Vagina (tissue), 2 donors: ENCODE results near the gene GNAI2. TPM values are rescaled to one million over a fixed set of nuclear protein-coding genes. Genes with fewer than 3 reads are reported as not detected.
"Not testable (repeated sequence)": the region's sequence is repeated elsewhere in the genome, so short reads cannot be mapped to it uniquely, and the experiment has no call there.

Experiments
- DNase-seq, 2 donors: peaks; one replicate each; pipeline ENCODE4 v3.0.0-alpha.2; 2017; ENCODE audit errors: extremely low spot score in 2 of 2
- H3K27ac ChIP-seq: fragments of 200-600 bp; sonication (generic); one replicate; pipeline ENCODE4 v1.5.1; 2019
- H3K27me3 ChIP-seq: fragments of 200-600 bp; sonication (generic); one replicate; pipeline ENCODE4 v1.5.1; 2019
- H3K36me3 ChIP-seq, 2 donors: fragments of 200-600 bp; sonication (generic); one replicate each; pipeline ENCODE4 v1.5.1; 2017 to 2019
- H3K4me1 ChIP-seq: fragments of 200-600 bp; sonication (generic); one replicate; pipeline ENCODE4 v1.5.1; 2019
- H3K4me3 ChIP-seq, 2 donors: fragments of 200-600 bp; sonication (generic); 1 replicate in 1 of 2; 2 replicates in 1 of 2; pipeline ENCODE4 v1.5.1; 2016 to 2019
- H3K9me3 ChIP-seq: fragments of 200-600 bp; sonication (generic); one replicate; pipeline ENCODE4 v1.5.1; 2019
- CTCF ChIP-seq, 3 experiments: fragments of 450-650 bp in 2 of 3; fragments of 200-600 bp in 1 of 3; sonication (generic) in 1 of 3; IDR thresholded peaks; one replicate each; pipeline ENCODE4 v1.5.1; 2017 to 2019; ENCODE audit warnings: antibody characterized with exemption in 3 of 3, mild to moderate bottlenecking in 2 of 3, moderate library complexity in 2 of 3
- POLR2A ChIP-seq, 2 donors: fragments of 450-650 bp; IDR thresholded peaks; one replicate each; pipeline ENCODE4 v1.6.1; 2017; ENCODE audit warnings: antibody characterized with exemption in 2 of 2, mild to moderate bottlenecking in 2 of 2, moderate library complexity in 2 of 2
- POLR2AphosphoS5 ChIP-seq, 2 donors: sonication (generic); formaldehyde crosslinking; IDR thresholded peaks; one replicate each; pipeline ENCODE4 v1.9.0; 2017; ENCODE audit warnings: antibody characterized with exemption in 2 of 2, mild to moderate bottlenecking in 2 of 2, low read depth in 1 of 2; ENCODE audit not compliant: insufficient read depth in 1 of 2
- intact Hi-C: fragments of 100-400 bp; cut with DNase I; formaldehyde crosslinking; loops from one replicate; pipeline ENCODE4 v1.15.1; 2023
- total RNA-seq: library from RNA; depleted of rRNA; stranded (reverse); fragments of >200 nt; gene quantifications from one replicate; pipeline ENCODE4 v1.2.3, GENCODE V29; 2016

Gene GNAI2
- total RNA-seq, 1 donor from 2014 or later: 244 TPM

GRCh38 chr3:50270422-50271224 lies 34.6 kb downstream of the GNAI2 start:
- DNase-seq: no peak
- Histone ChIP-seq H3K4me1 (peaks cover 91% of the 10 kb centered on the region), H3K9me3 (no peaks in the 10 kb centered on the region), H3K4me3 (peak overlapping the region; percentile 37 to 40), H3K36me3 (no peaks in the 10 kb centered on the region), H3K27ac (peak overlapping the region; percentile 98), H3K27me3 (no peaks in the 10 kb centered on the region)
- TF ChIP-seq POLR2A (IDR thresholded peaks at IDR 0.05) (no peak), POLR2AphosphoS5 (IDR thresholded peaks at IDR 0.05; ENCODE audit: insufficient read depth in 1 of 2, low read depth in 1 of 2) (no peak), CTCF (IDR thresholded peaks at IDR 0.05) (no peak)
- intact Hi-C loops: loop anchor here (2.0 to 10.0 kb wide), 3 partner anchors 43 to 146 kb away; no protein-coding TSS in a partner anchor

- H3K36me3 ChIP-seq: no peaks in the 10 kb centered on the region
- no peaks in the 10 kb centered on the region for H3K27me3 ChIP-seq
- TF ChIP-seq POLR2A (IDR thresholded peaks at IDR 0.05) (no peak), POLR2AphosphoS5 (IDR thresholded peaks at IDR 0.05; ENCODE audit: insufficient read depth in 1 of 2, low read depth in 1 of 2) (no peak), CTCF (IDR thresholded peaks at IDR 0.05) (no peak)
- no peaks in the 10 kb centered on the region for H3K9me3 ChIP-seq
- H3K4me1 ChIP-seq: peaks cover 83% of the 10 kb centered on the region
- intact Hi-C loops: loop anchor here (2.0 to 10.0 kb wide), 3 partner anchors 44 to 147 kb away; no protein-coding TSS in a partner anchor
- H3K4me3 ChIP-seq: no peak overlapping the region
- peak overlapping the region; percentile 98 for H3K27ac ChIP-seq
- no peak for DNase-seq
These were observed 35.4 kb downstream of the GNAI2 start for GRCh38 chr3:50271314-50271936.

- H3K36me3 ChIP-seq, DNase-seq, H3K4me3 ChIP-seq, H3K9me3 ChIP-seq, H3K27me3 ChIP-seq: not testable (repeated sequence)
- intact Hi-C loops: loop anchor here (5.0 to 10.0 kb wide), 2 partner anchors 45 to 148 kb away; no protein-coding TSS in a partner anchor
- Histone ChIP-seq H3K27ac (peak overlapping the region; percentile 98), H3K4me1 (peaks cover 72% of the 10 kb centered on the region)
These were observed 36.5 kb downstream of the GNAI2 start for GRCh38 chr3:50272538-50272910.

GRCh38 chr3:50272911-50273688 lies 37.1 kb downstream of the GNAI2 start:
- Histone ChIP-seq H3K27ac (peak overlapping the region; percentile 37), H3K36me3 (no peaks in the 10 kb centered on the region), H3K4me3 (peak overlapping the region; percentile 23 to 28), H3K9me3 (no peaks in the 10 kb centered on the region), H3K27me3 (no peaks in the 10 kb centered on the region), H3K4me1 (peaks cover 66% of the 10 kb centered on the region)
- intact Hi-C loops: loop anchor here (5.0 to 10.0 kb wide), 2 partner anchors 46 to 148 kb away; no protein-coding TSS in a partner anchor
- no peak for DNase-seq
- TF ChIP-seq POLR2A (IDR thresholded peaks at IDR 0.05) (no peak), CTCF (IDR thresholded peaks at IDR 0.05) (peak; percentile 91 to 100 (median 99)), POLR2AphosphoS5 (IDR thresholded peaks at IDR 0.05; ENCODE audit: insufficient read depth in 1 of 2, low read depth in 1 of 2) (peak; percentile 64 to 76)

- Histone ChIP-seq H3K9me3 (no peaks in the 10 kb centered on the region), H3K4me3 (peak overlapping the region in 1 of 2 donors; percentile 23), H3K27ac (peak overlapping the region; percentile 37), H3K27me3 (no peaks in the 10 kb centered on the region), H3K4me1 (peaks cover 60% of the 10 kb centered on the region), H3K36me3 (no peaks in the 10 kb centered on the region)
- TF ChIP-seq CTCF (IDR thresholded peaks at IDR 0.05) (no peak), POLR2AphosphoS5 (IDR thresholded peaks at IDR 0.05; ENCODE audit: insufficient read depth in 1 of 2, low read depth in 1 of 2) (no peak), POLR2A (IDR thresholded peaks at IDR 0.05) (no peak)
- intact Hi-C loops: loop anchor here (5.0 to 10.0 kb wide), 2 partner anchors 46 to 149 kb away; no protein-coding TSS in a partner anchor
- no peak for DNase-seq
These were observed 37.7 kb downstream of the GNAI2 start for GRCh38 chr3:50273689-50274065.
